HepG2 (cell line): ENCODE data around the gene KIF2C. TPM values are rescaled to one million over a fixed set of nuclear protein-coding genes. Genes with fewer than 3 reads are reported as not detected.
A peak's percentile ranks its signal among the peaks of the same experiment; 100 is the strongest.

Experiments
- BHLHE40 ChIP-seq: IDR thresholded peaks from 2 replicates; pipeline ENCODE4 v1.6.1; 2011; ENCODE audit warnings: low read length, improper control_type of control experiment
- EED ChIP-seq: sonication (generic); formaldehyde crosslinking; IDR thresholded peaks from 2 replicates; pipeline ENCODE4 v1.5.0; 2020; ENCODE audit warnings: mild to moderate bottlenecking, missing genetic modification reagents
- FOXP1 ChIP-seq, 2 experiments: fragments of 450-650 bp in 1 of 2; IDR thresholded peaks; 2 replicates each; pipeline ENCODE4 v1.6.1; 2017 to 2018; ENCODE audit warnings: antibody characterized with exemption in 1 of 2
- GATAD2A ChIP-seq: IDR thresholded peaks from 2 replicates; pipeline ENCODE4 v1.6.1; 2016
- MAFG ChIP-seq: sonication (generic); formaldehyde crosslinking; IDR thresholded peaks from 2 replicates; pipeline ENCODE4 v1.5.1; 2020; ENCODE audit warnings: mild to moderate bottlenecking, missing genetic modification reagents
- NFE2L2 ChIP-seq: fragments of 150-350 bp; IDR thresholded peaks from 2 replicates; pipeline ENCODE4 v1.6.1; 2014; ENCODE audit warnings: low read length
- RFX5 ChIP-seq: IDR thresholded peaks from 2 replicates; pipeline ENCODE4 v1.6.1; 2011; ENCODE audit warnings: low read depth, low read length, improper control_type of control experiment
- TARDBP ChIP-seq: sonication (generic); formaldehyde crosslinking; IDR thresholded peaks from 2 replicates; pipeline ENCODE4 v1.8.0; 2022; ENCODE audit warnings: mild to moderate bottlenecking, missing genetic modification reagents
- ZFYVE20 ChIP-seq: sonication (generic); formaldehyde crosslinking; IDR thresholded peaks from 2 replicates; pipeline ENCODE4 v1.8.0; 2023; ENCODE audit warnings: low read depth, mild to moderate bottlenecking, moderate library complexity, missing genetic modification reagents, borderline replicate concordance
- ZNF230 ChIP-seq: sonication (generic); formaldehyde crosslinking; IDR thresholded peaks from 2 replicates; pipeline ENCODE4 v1.4.0; 2020; ENCODE audit warnings: mild to moderate bottlenecking, missing genetic modification reagents
- ZNF337 ChIP-seq: sonication (generic); formaldehyde crosslinking; IDR thresholded peaks from 2 replicates; pipeline ENCODE4 v1.5.1; 2020; ENCODE audit warnings: missing genetic modification reagents, low read depth, mild to moderate bottlenecking, borderline replicate concordance
- ZNF441 ChIP-seq: sonication (generic); formaldehyde crosslinking; IDR thresholded peaks from 2 replicates; pipeline ENCODE4 v1.7.0; 2021; ENCODE audit warnings: missing genetic modification reagents, borderline replicate concordance
- ZNF569 ChIP-seq: sonication (generic); formaldehyde crosslinking; IDR thresholded peaks from 2 replicates; pipeline ENCODE4 v1.5.0; 2020; ENCODE audit warnings: mild to moderate bottlenecking, missing genetic modification reagents, moderate library complexity, borderline replicate concordance
- ZNF598 ChIP-seq: sonication (generic); formaldehyde crosslinking; IDR thresholded peaks from 2 replicates; pipeline ENCODE4 v1.5.1; 2020; ENCODE audit warnings: mild to moderate bottlenecking, missing genetic modification reagents, borderline replicate concordance
- ZNF652 ChIP-seq: IDR thresholded peaks from 2 replicates; pipeline ENCODE4 v1.6.1; 2016; ENCODE audit warnings: low read depth, borderline replicate concordance
- ZSCAN30 ChIP-seq: sonication (generic); formaldehyde crosslinking; IDR thresholded peaks from 2 replicates; pipeline ENCODE4 v1.5.0; 2020; ENCODE audit warnings: mild to moderate bottlenecking, missing genetic modification reagents
- polyA plus RNA-seq, 8 experiments: library from polyadenylated mRNA; depleted of rRNA in 3 of 8; stranded (reverse) in 7 of 8; unstranded in 1 of 8; fragments of >200 nt; fragmentation: Illumina TruSeq in 4 of 8; extraction: Trizol in 4 of 8; gene quantifications; 2 replicates each; pipeline versions ENCODE4 v1.2.1 to v1.2.3, GENCODE V29; 2011 to 2016; ENCODE audit warnings: low read depth in 4 of 8, missing spikeins in 1 of 8, mixed read lengths in 1 of 8; ENCODE audit not compliant: insufficient read depth in 1 of 8
- total RNA-seq, 5 experiments: library from RNA; depleted of rRNA; stranded (reverse); fragments of >200 nt; fragmentation: Illumina TruSeq; extraction: Trizol; gene quantifications; 2 replicates each; pipeline ENCODE4 v1.2.3, GENCODE V29; 2016; ENCODE audit warnings: low read depth in 1 of 5
- TF ChIP-seq, protein P1 (sequence below): sonication (generic); formaldehyde crosslinking; IDR thresholded peaks from 2 replicates; pipeline ENCODE4 v1.9.0; 2021; ENCODE audit warnings: missing genetic modification reagents, borderline replicate concordance
- TF ChIP-seq, protein P2 (sequence below): sonication (generic); formaldehyde crosslinking; IDR thresholded peaks from 2 replicates; pipeline ENCODE4 v1.8.1; 2023; ENCODE audit warnings: missing genetic modification reagents, mild to moderate bottlenecking, borderline replicate concordance
- TF ChIP-seq, protein P3 (sequence below): sonication (generic); formaldehyde crosslinking; IDR thresholded peaks from 2 replicates; pipeline ENCODE4 v1.5.1; 2020; ENCODE audit warnings: missing genetic modification reagents, mild to moderate bottlenecking, borderline replicate concordance
- TF ChIP-seq, protein P4 (sequence below): sonication (generic); formaldehyde crosslinking; IDR thresholded peaks from 2 replicates; pipeline ENCODE4 v1.8.0; 2022; ENCODE audit warnings: missing genetic modification reagents, mild to moderate bottlenecking, moderate library complexity, borderline replicate concordance
- TF ChIP-seq, protein P5 (sequence below): sonication (generic); formaldehyde crosslinking; IDR thresholded peaks from 2 replicates; pipeline ENCODE4 v1.8.1; 2023; ENCODE audit warnings: mild to moderate bottlenecking, inconsistent platforms, moderate library complexity, missing genetic modification reagents, borderline replicate concordance

KIF2C gene
- total and polyA plus RNA-seq, 2 of the 13 experiments (the other 11 are each of a cell fraction or from before 2014, with no cell fraction given), result 29.7 to 53.7 TPM

DNA sequence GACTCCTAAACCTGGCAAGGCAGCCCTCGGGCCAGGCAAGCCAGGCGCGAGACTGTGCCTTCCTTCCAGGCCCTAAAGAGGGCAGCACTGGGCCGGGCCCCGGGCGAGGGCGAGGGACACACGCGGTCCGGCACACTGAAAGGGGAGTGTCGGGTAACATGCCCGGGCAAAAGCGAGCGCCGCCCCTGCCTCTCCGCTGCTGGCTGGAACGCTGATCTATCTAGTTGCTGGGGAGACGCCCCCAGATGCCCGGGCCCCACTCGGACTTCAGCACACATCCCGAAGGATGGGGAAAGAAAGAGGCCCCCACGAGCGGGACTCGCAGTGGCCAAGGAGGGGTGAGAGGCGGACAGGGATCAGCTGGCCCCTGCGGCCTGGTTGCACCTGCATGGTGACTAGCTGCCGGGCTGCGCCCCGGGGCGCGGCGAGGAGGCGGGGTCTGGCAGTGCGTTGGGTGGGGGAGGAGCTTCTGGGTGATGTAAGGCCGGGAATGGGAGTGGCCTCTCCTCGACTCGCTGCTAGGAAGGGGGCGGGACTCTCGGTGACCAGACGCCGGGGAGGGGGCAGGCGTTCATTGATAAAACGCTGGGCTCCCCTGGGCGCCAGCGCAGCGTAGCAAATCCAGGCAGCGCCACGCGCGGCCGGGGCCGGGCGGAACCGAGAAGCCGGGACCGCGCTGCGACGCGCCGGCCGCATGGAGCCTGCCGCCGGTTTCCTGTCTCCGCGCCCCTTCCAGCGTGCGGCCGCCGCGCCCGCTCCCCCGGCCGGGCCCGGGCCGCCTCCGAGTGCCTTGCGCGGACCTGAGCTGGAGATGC is 60.3 kb downstream of the KIF2C start, which contains the start of gene PLK3 (continued):
- TF ChIP-seq, protein P1, sequence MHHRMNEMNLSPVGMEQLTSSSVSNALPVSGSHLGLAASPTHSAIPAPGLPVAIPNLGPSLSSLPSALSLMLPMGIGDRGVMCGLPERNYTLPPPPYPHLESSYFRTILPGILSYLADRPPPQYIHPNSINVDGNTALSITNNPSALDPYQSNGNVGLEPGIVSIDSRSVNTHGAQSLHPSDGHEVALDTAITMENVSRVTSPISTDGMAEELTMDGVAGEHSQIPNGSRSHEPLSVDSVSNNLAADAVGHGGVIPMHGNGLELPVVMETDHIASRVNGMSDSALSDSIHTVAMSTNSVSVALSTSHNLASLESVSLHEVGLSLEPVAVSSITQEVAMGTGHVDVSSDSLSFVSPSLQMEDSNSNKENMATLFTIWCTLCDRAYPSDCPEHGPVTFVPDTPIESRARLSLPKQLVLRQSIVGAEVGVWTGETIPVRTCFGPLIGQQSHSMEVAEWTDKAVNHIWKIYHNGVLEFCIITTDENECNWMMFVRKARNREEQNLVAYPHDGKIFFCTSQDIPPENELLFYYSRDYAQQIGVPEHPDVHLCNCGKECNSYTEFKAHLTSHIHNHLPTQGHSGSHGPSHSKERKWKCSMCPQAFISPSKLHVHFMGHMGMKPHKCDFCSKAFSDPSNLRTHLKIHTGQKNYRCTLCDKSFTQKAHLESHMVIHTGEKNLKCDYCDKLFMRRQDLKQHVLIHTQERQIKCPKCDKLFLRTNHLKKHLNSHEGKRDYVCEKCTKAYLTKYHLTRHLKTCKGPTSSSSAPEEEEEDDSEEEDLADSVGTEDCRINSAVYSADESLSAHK (CRISPR knock-in tag), result no peak
- TF ChIP-seq EED (CRISPR knock-in tag), result no peak; the same call in 1 of the 2 replicates
- TF ChIP-seq ZNF230 (CRISPR knock-in tag), result peak; percentile 95; the same call in 1 of the 2 replicates
- TF ChIP-seq ZNF337 (CRISPR knock-in tag), result no peak
- no peak for TF ChIP-seq MAFG
- TF ChIP-seq GATAD2A (CRISPR knock-in tag), result peak; percentile 75; the same call in 1 of the 2 replicates
- no peak for TF ChIP-seq ZNF652
- TF ChIP-seq NFE2L2, result no peak
- TF ChIP-seq, protein P2, sequence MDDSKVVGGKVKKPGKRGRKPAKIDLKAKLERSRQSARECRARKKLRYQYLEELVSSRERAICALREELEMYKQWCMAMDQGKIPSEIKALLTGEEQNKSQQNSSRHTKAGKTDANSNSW (CRISPR knock-in tag), result no peak
- TF ChIP-seq, protein P3, sequence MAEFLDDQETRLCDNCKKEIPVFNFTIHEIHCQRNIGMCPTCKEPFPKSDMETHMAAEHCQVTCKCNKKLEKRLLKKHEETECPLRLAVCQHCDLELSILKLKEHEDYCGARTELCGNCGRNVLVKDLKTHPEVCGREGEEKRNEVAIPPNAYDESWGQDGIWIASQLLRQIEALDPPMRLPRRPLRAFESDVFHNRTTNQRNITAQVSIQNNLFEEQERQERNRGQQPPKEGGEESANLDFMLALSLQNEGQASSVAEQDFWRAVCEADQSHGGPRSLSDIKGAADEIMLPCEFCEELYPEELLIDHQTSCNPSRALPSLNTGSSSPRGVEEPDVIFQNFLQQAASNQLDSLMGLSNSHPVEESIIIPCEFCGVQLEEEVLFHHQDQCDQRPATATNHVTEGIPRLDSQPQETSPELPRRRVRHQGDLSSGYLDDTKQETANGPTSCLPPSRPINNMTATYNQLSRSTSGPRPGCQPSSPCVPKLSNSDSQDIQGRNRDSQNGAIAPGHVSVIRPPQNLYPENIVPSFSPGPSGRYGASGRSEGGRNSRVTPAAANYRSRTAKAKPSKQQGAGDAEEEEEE (CRISPR knock-in tag), result peak; percentile 64; the same call in 1 of the 2 replicates
- TF ChIP-seq, protein P4, sequence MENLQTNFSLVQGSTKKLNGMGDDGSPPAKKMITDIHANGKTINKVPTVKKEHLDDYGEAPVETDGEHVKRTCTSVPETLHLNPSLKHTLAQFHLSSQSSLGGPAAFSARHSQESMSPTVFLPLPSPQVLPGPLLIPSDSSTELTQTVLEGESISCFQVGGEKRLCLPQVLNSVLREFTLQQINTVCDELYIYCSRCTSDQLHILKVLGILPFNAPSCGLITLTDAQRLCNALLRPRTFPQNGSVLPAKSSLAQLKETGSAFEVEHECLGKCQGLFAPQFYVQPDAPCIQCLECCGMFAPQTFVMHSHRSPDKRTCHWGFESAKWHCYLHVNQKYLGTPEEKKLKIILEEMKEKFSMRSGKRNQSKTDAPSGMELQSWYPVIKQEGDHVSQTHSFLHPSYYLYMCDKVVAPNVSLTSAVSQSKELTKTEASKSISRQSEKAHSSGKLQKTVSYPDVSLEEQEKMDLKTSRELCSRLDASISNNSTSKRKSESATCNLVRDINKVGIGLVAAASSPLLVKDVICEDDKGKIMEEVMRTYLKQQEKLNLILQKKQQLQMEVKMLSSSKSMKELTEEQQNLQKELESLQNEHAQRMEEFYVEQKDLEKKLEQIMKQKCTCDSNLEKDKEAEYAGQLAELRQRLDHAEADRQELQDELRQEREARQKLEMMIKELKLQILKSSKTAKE (CRISPR knock-in tag), result peak; percentile 82; the same call in 1 of the 2 replicates
- no peak for TF ChIP-seq ZFYVE20 (CRISPR knock-in tag)
- no peak for TF ChIP-seq ZSCAN30 (CRISPR knock-in tag)
- TF ChIP-seq ZNF598 (CRISPR knock-in tag), result peak; percentile 75; the same call in 1 of the 2 replicates
- TF ChIP-seq, protein P5, sequence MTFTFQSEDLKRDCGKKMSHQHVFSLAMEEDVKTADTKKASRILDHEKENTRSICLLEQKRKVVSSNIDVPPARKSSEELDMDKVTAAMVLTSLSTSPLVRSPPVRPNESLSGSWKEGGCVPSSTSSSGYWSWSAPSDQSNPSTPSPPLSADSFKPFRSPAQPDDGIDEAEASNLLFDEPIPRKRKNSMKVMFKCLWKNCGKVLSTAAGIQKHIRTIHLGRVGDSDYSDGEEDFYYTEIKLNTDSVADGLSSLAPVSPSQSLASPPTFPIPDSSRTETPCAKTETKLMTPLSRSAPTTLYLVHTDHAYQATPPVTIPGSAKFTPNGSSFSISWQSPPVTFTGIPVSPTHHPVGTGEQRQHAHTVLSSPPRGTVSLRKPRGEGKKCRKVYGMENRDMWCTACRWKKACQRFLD, result peak; percentile 83
- peak; percentile 28; the same call in 1 of the 2 replicates for TF ChIP-seq BHLHE40
- TF ChIP-seq FOXP1 (IDR thresholded peaks at IDR 0.05), result no peak
- TF ChIP-seq FOXP1 (CRISPR knock-in tag; IDR thresholded peaks at IDR 0.05), result no peak; the same call in 1 of the 2 replicates
- peak; percentile 36; the same call in 1 of the 2 replicates for TF ChIP-seq ZNF441
- TF ChIP-seq ZNF569 (CRISPR knock-in tag), result peak; percentile 80; the same call in 1 of the 2 replicates
- peak; percentile 81; the same call in 1 of the 2 replicates for TF ChIP-seq TARDBP (CRISPR knock-in tag)
- TF ChIP-seq RFX5, result peak; percentile 40; the same call in 1 of the 2 replicates
